SKM-1 treated with dmso at 0.1 percent for 144 hours (cell line): ENCODE data around the gene OMP.
"Not testable (repeated sequence)": the region's sequence is repeated elsewhere in the genome, so short reads cannot be mapped to it uniquely, and the experiment has no call there.

ENCODE experiments used
- DNase-seq: peaks from one replicate; lab custom pipeline; 2025; ENCODE audit not compliant: unreplicated experiment; lab: John Stamatoyannopoulos, UW

The OMP gene

GRCh38 chr11:77102246-77103210, at the start of gene OMP:
Gene OMP (plus strand): TSS chr11:77102840. CDS start chr11:77102840, 0 bp downstream.
- DNase-seq = no peak

- no peak for DNase-seq
Observed at GRCh38 chr11:77053217-77054015, 49.2 kb upstream of the OMP start.

GRCh38 chr11:77054084-77054483, 48.6 kb upstream of the OMP start:
- DNase-seq = no peak

- no peak for DNase-seq
Observed at GRCh38 chr11:77055101-77055561, 47.5 kb upstream of the OMP start.

GRCh38 chr11:77055913-77056312, 46.7 kb upstream of the OMP start:
- no peak for DNase-seq

- no peak for DNase-seq
Observed at GRCh38 chr11:77056814-77057402, 45.7 kb upstream of the OMP start.

- no peak for DNase-seq
Observed at GRCh38 chr11:77057938-77058474, 44.6 kb upstream of the OMP start.

GRCh38 chr11:77058900-77059299, 43.7 kb upstream of the OMP start:
- DNase-seq = no peak

GRCh38 chr11:77059806-77060205, 42.8 kb upstream of the OMP start:
- DNase-seq = no peak

- no peak for DNase-seq
Observed at GRCh38 chr11:77060234-77060633, 42.4 kb upstream of the OMP start.

- not testable (repeated sequence) for DNase-seq
Observed at GRCh38 chr11:77061258-77061657, 41.4 kb upstream of the OMP start.

- DNase-seq = no peak
Observed at GRCh38 chr11:77062924-77063323, 39.7 kb upstream of the OMP start.

GRCh38 chr11:77063407-77063806, 39.2 kb upstream of the OMP start:
- DNase-seq = no peak

GRCh38 chr11:77063861-77064260, 38.8 kb upstream of the OMP start:
- no peak for DNase-seq

GRCh38 chr11:77064648-77065217, 37.9 kb upstream of the OMP start:
- no peak for DNase-seq

GRCh38 chr11:77065878-77066228, 36.8 kb upstream of the OMP start:
- DNase-seq = no peak

- peak; percentile 65 for DNase-seq
Observed at GRCh38 chr11:77066229-77067042, 36.2 kb upstream of the OMP start, which contains the start of gene CAPN5. Gene CAPN5 (plus strand): TSS chr11:77066971. CDS start chr11:77084887, 17,916 bp downstream.

GRCh38 chr11:77067861-77068443, 34.7 kb upstream of the OMP start:
- no peak for DNase-seq
